Effector CD4-positive, alpha-beta T cell (primary cell): ENCODE results near the gene NKIRAS1.

ENCODE experiments used
- DNase-seq: peaks from one replicate; pipeline ENCODE4 v3.0.0-alpha.2; 2020
- total RNA-seq: gene quantifications from one replicate; lab custom pipeline; 2026; lab: John Stamatoyannopoulos, UW

NKIRAS1 gene
- total RNA-seq: 6.4 reads per million, percentile 24 among the genes with 10 or more reads in this experiment

- peak; percentile 98 for DNase-seq
Measured at GRCh38 chr3:23916886-23917678, at the start of gene NKIRAS1, which contains the start of gene RPL15. TSS of gene NKIRAS1 (minus strand) at chr3:23916990. CDS start at chr3:23910904, 6,086 bp downstream. TSS of gene RPL15 (plus strand) at chr3:23917132. CDS start at chr3:23917860, 728 bp downstream.

- DNase-seq: no peak
Measured at GRCh38 chr3:23966328-23966727, 49.5 kb upstream of the NKIRAS1 start.

GRCh38 chr3:23964537-23965235, 47.9 kb upstream of the NKIRAS1 start:
- DNase-seq: no peak

GRCh38 chr3:23961913-23962312, 45.1 kb upstream of the NKIRAS1 start:
- DNase-seq: no peak

- no peak for DNase-seq
Measured at GRCh38 chr3:23961066-23961465, 44.3 kb upstream of the NKIRAS1 start.

GRCh38 chr3:23960649-23961048, 43.9 kb upstream of the NKIRAS1 start:
- no peak for DNase-seq

- DNase-seq: no peak
Measured at GRCh38 chr3:23959135-23959900, 42.5 kb upstream of the NKIRAS1 start.

- DNase-seq: no peak
Measured at GRCh38 chr3:23956701-23957100, 39.9 kb upstream of the NKIRAS1 start.

- no peak for DNase-seq
Measured at GRCh38 chr3:23954144-23954543, 37.4 kb upstream of the NKIRAS1 start.

- no peak for DNase-seq
Measured at GRCh38 chr3:23953523-23953922, 36.7 kb upstream of the NKIRAS1 start.

GRCh38 chr3:23952646-23953045, 35.9 kb upstream of the NKIRAS1 start:
- no peak for DNase-seq

- DNase-seq: no peak
Measured at GRCh38 chr3:23950293-23950692, 33.5 kb upstream of the NKIRAS1 start.

GRCh38 chr3:23949784-23950183, 33.0 kb upstream of the NKIRAS1 start:
- DNase-seq: no peak

- no peak for DNase-seq
Measured at GRCh38 chr3:23948761-23949160, 32.0 kb upstream of the NKIRAS1 start.

- peak; percentile 96 for DNase-seq
Measured at GRCh38 chr3:23945913-23946687, 29.3 kb upstream of the NKIRAS1 start.

- DNase-seq: no peak
Measured at GRCh38 chr3:23945663-23945912, 28.8 kb upstream of the NKIRAS1 start.

- peak; percentile 75 for DNase-seq
Measured at GRCh38 chr3:23944861-23945662, 28.3 kb upstream of the NKIRAS1 start, which contains the start of gene NR1D2. TSS of gene NR1D2 (plus strand) at chr3:23945286. CDS start at chr3:23945579, 293 bp downstream.

- DNase-seq: no peak
Measured at GRCh38 chr3:23944007-23944783, 27.4 kb upstream of the NKIRAS1 start.

GRCh38 chr3:23942546-23942945, 25.8 kb upstream of the NKIRAS1 start:
- DNase-seq: no peak

- no peak for DNase-seq
Measured at GRCh38 chr3:23941440-23941839, 24.6 kb upstream of the NKIRAS1 start.

GRCh38 chr3:23940775-23941174, 24.0 kb upstream of the NKIRAS1 start:
- no peak for DNase-seq
